Upper lobe of right lung (tissue), 1 donor: ENCODE data around the gene DSG4. TPM values are rescaled to one million over a fixed set of nuclear protein-coding genes. Genes with fewer than 3 reads are reported as not detected.
"Not testable (repeated sequence)": the region's sequence is repeated elsewhere in the genome, so short reads cannot be mapped to it uniquely, and the experiment has no call there.

Experiments
- ATAC-seq: fragments of 200-7000 bp; cut with Tn5 transposase; one replicate; pipeline ENCODE4 v1.9.1; 2020; ENCODE audit warnings: mild to moderate bottlenecking, moderate library complexity
- DNase-seq: peaks from one replicate; pipeline ENCODE4 v3.0.0-alpha.2; 2020
- H3K27ac ChIP-seq: fragments of 200-600 bp; one replicate; pipeline ENCODE4 v1.8.0; 2022
- H3K27me3 ChIP-seq: fragments of 200-600 bp; one replicate; pipeline ENCODE4 v1.8.0; 2022; ENCODE audit warnings: mild to moderate bottlenecking
- H3K36me3 ChIP-seq: fragments of 200-600 bp; one replicate; pipeline ENCODE4 v1.8.0; 2022
- H3K4me1 ChIP-seq: fragments of 200-600 bp; one replicate; pipeline ENCODE4 v1.8.0; 2022
- H3K4me3 ChIP-seq: fragments of 200-600 bp; one replicate; pipeline ENCODE4 v1.8.0; 2022; ENCODE audit warnings: mild to moderate bottlenecking
- H3K9me3 ChIP-seq: fragments of 200-600 bp; one replicate; pipeline ENCODE4 v1.8.0; 2022
- CTCF ChIP-seq: fragments of 200-600 bp; IDR thresholded peaks from one replicate; pipeline ENCODE4 v1.8.0; 2022; ENCODE audit warnings: antibody characterized with exemption
- intact Hi-C: fragments of 100-400 bp; cut with DNase I; formaldehyde crosslinking; loops from one replicate; pipeline ENCODE4 v1.11.0; 2022
- long read RNA-seq: library from polyadenylated mRNA; unstranded; transcript quantifications from one replicate; pipeline ENCODE4 v2.0.0, GENCODE V29; 2021
- total RNA-seq: library from RNA; stranded (reverse); fragmentation: NEBNext Ultra II Directional; extraction: Animal tissue kit (Norgen Biotek cat#: 25700); gene quantifications from one replicate; pipeline ENCODE4 v1.2.1, GENCODE V29; 2021
- donor health status: DM: no; HTN: yes; CAD: no; lungs with severe emphysema.

Gene DSG4, protein sequence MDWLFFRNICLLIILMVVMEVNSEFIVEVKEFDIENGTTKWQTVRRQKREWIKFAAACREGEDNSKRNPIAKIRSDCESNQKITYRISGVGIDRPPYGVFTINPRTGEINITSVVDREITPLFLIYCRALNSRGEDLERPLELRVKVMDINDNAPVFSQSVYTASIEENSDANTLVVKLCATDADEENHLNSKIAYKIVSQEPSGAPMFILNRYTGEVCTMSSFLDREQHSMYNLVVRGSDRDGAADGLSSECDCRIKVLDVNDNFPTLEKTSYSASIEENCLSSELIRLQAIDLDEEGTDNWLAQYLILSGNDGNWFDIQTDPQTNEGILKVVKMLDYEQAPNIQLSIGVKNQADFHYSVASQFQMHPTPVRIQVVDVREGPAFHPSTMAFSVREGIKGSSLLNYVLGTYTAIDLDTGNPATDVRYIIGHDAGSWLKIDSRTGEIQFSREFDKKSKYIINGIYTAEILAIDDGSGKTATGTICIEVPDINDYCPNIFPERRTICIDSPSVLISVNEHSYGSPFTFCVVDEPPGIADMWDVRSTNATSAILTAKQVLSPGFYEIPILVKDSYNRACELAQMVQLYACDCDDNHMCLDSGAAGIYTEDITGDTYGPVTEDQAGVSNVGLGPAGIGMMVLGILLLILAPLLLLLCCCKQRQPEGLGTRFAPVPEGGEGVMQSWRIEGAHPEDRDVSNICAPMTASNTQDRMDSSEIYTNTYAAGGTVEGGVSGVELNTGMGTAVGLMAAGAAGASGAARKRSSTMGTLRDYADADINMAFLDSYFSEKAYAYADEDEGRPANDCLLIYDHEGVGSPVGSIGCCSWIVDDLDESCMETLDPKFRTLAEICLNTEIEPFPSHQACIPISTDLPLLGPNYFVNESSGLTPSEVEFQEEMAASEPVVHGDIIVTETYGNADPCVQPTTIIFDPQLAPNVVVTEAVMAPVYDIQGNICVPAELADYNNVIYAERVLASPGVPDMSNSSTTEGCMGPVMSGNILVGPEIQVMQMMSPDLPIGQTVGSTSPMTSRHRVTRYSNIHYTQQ
- total RNA-seq: not detected
- long read RNA-seq: 0 reads

DNA sequence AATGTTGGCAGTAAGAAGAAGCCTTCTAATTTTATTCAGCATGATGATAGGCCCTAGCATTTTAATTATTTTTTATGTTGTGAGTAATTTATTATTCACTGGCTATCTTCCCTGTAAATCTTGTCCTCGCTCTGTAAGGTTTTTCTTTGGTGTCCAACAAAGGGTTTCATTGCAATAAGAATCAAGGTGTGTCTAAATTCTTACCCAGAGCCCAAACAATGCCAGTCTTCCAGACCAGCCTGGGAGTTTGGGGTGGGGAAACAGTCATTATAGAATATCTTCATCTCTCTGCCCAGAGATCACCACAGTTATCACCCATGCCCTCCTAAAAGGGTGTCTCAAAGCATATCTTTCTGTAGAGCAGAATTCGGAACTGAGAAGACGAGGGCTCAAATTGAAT is at the start of gene DSG4:
Gene DSG4 (plus strand): TSS at position 301 of the 400 bp plus-strand sequence. CDS start 135 bp downstream, outside the sequence.
- DNase-seq (no peak), ATAC-seq (no peak)
- Histone ChIP-seq H3K36me3 (no peaks in the 10 kb centered on the region), H3K4me3 (no peak within 1 kb of the TSS), H3K9me3 (no peaks in the 10 kb centered on the region), H3K27ac (no peak within 1 kb of the TSS), H3K4me1 (no peaks in the 10 kb centered on the region), H3K27me3 (no peaks in the 10 kb centered on the region)
- TF ChIP-seq CTCF: no peak
- intact Hi-C loops: no loop called here

GRCh38 chr18:31329787-31330438 is 46.7 kb upstream of the DSG4 start:
- DNase-seq (no peak), ATAC-seq (no peak)
- no peaks in the 10 kb centered on the region for H3K4me1 ChIP-seq
- H3K36me3 ChIP-seq: no peaks in the 10 kb centered on the region
- no peak overlapping the region for H3K27ac ChIP-seq
- no peak overlapping the region for H3K4me3 ChIP-seq
- no peak for TF ChIP-seq CTCF
- H3K9me3 ChIP-seq: no peaks in the 10 kb centered on the region
- intact Hi-C loops: no loop called here
- no peaks in the 10 kb centered on the region for H3K27me3 ChIP-seq

GRCh38 chr18:31343454-31343853 is 33.1 kb upstream of the DSG4 start:
- ATAC-seq (no peak), DNase-seq (no peak)
- Histone ChIP-seq H3K4me3 (no peak overlapping the region), H3K27ac (no peak overlapping the region), H3K9me3 (no peaks in the 10 kb centered on the region), H3K36me3 (no peaks in the 10 kb centered on the region), H3K27me3 (no peaks in the 10 kb centered on the region), H3K4me1 (no peaks in the 10 kb centered on the region)
- TF ChIP-seq CTCF: no peak
- intact Hi-C loops: no loop called here

DNA sequence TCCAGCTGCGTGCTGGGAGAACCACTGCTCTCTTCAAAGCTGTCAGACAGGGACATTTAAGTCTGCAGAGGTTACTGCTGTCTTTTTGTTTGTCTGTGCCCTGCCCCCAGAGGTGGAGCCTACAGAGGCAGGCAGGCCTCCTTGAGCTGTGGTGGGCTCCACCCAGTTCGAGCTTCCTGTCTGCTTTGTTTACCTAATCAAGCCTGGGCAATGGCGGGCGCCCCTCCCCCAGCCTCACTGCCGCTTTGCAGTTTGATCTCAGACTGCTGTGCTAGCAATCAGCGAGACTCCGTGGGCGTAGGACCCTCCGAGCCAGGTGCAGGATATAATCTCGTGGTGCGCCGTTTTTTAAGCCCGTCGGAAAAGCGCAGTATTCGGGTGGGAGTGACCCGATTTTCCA is 23.2 kb upstream of the DSG4 start:
- ATAC-seq, DNase-seq, intact Hi-C loops, H3K27ac ChIP-seq, H3K4me1 ChIP-seq, H3K9me3 ChIP-seq, H3K27me3 ChIP-seq, H3K36me3 ChIP-seq, H3K4me3 ChIP-seq: not testable (repeated sequence)

GRCh38 chr18:31354990-31355389 is 21.6 kb upstream of the DSG4 start:
- DNase-seq: no peak
- no peak for TF ChIP-seq CTCF
- Histone ChIP-seq H3K27me3 (no peaks in the 10 kb centered on the region), H3K4me1 (no peaks in the 10 kb centered on the region), H3K9me3 (no peaks in the 10 kb centered on the region), H3K4me3 (no peak overlapping the region), H3K36me3 (no peaks in the 10 kb centered on the region), H3K27ac (no peak overlapping the region)
- intact Hi-C loops: no loop called here
- ATAC-seq: no peak
